ENCODE data around the gene AXL.
A peak's percentile ranks its signal among the peaks of the same experiment; 100 is the strongest.

AXL gene

GRCh38 chr19:41214161-41214560 is 4.9 kb upstream of the AXL start:
- Histone ChIP-seq H3K4me1 (ENCODE audit: control insufficient read depth, insufficient read depth, low read length, poor library complexity, severe bottlenecking) (peaks cover 18% of the 10 kb centered on the region), H3K9me3 (ENCODE audit: control insufficient read depth, low read length) (no peaks in the 10 kb centered on the region), H3K27ac (ENCODE audit: low read depth, low read length, severe bottlenecking) (no peak overlapping the region), H3K4me3 (ENCODE audit: extremely low read depth, insufficient read depth, low read length, poor library complexity, severe bottlenecking) (no peak overlapping the region), H3K36me3 (ENCODE audit: control insufficient read depth, insufficient read depth, low read length) (no peaks in the 10 kb centered on the region)
- 88 to 100% methylated on average over 1 of the region's 1 CpG for WGBS, 2 experiments (ENCODE audit: insufficient coverage in 2 of 2)

- no peak overlapping the region for H3K4me3 ChIP-seq (ENCODE audit: extremely low read depth, insufficient read depth, low read length, poor library complexity, severe bottlenecking)
- H3K4me1 ChIP-seq (ENCODE audit: control insufficient read depth, insufficient read depth, low read length, poor library complexity, severe bottlenecking), result peaks cover 42% of the 10 kb centered on the region
- 89 to 93% methylated on average over 4 to 6 of the region's 7 CpGs for WGBS, 2 experiments (ENCODE audit: insufficient coverage in 2 of 2)
- H3K9me3 ChIP-seq (ENCODE audit: control insufficient read depth, low read length), result no peaks in the 10 kb centered on the region
- H3K36me3 ChIP-seq (ENCODE audit: control insufficient read depth, insufficient read depth, low read length), result peaks cover 24% of the 10 kb centered on the region
- peak overlapping the region; percentile 90 for H3K27ac ChIP-seq (ENCODE audit: low read depth, low read length, severe bottlenecking)
These were observed 1.3 kb upstream of the AXL start for GRCh38 chr19:41217741-41218140.

- Histone ChIP-seq H3K4me1 (ENCODE audit: control insufficient read depth, insufficient read depth, low read length, poor library complexity, severe bottlenecking) (peaks cover 46% of the 10 kb centered on the region), H3K4me3 (ENCODE audit: extremely low read depth, insufficient read depth, low read length, poor library complexity, severe bottlenecking) (peak overlapping the region; percentile 94), H3K36me3 (ENCODE audit: control insufficient read depth, insufficient read depth, low read length) (peaks cover 28% of the 10 kb centered on the region), H3K9me3 (ENCODE audit: control insufficient read depth, low read length) (no peaks in the 10 kb centered on the region), H3K27ac (ENCODE audit: low read depth, low read length, severe bottlenecking) (peak overlapping the region; percentile 90)
- 78 to 82% methylated on average over 7 of the region's 7 CpGs for whole genome bisulfite sequencing, 2 experiments (ENCODE audit: insufficient coverage in 2 of 2)
These were observed 791 bp upstream of the AXL start for GRCh38 chr19:41218249-41218614.

- no peaks in the 10 kb centered on the region for H3K9me3 ChIP-seq (ENCODE audit: control insufficient read depth, low read length)
- 12 to 20% methylated on average over 2 to 16 of the region's 16 CpGs for WGBS, 2 experiments (ENCODE audit: insufficient coverage in 2 of 2)
- peaks cover 61% of the 10 kb centered on the region for H3K4me1 ChIP-seq (ENCODE audit: control insufficient read depth, insufficient read depth, low read length, poor library complexity, severe bottlenecking)
- H3K4me3 ChIP-seq (ENCODE audit: extremely low read depth, insufficient read depth, low read length, poor library complexity, severe bottlenecking), result peak overlapping the region; percentile 94
- peak overlapping the region; percentile 90 for H3K27ac ChIP-seq (ENCODE audit: low read depth, low read length, severe bottlenecking)
- H3K36me3 ChIP-seq (ENCODE audit: control insufficient read depth, insufficient read depth, low read length), result peaks cover 39% of the 10 kb centered on the region
These were observed 1.0 kb downstream of the AXL start for GRCh38 chr19:41219924-41220567.

GRCh38 chr19:41220811-41221210 is 1.8 kb downstream of the AXL start:
- Histone ChIP-seq H3K4me1 (ENCODE audit: control insufficient read depth, insufficient read depth, low read length, poor library complexity, severe bottlenecking) (peaks cover 64% of the 10 kb centered on the region), H3K36me3 (ENCODE audit: control insufficient read depth, insufficient read depth, low read length) (peaks cover 42% of the 10 kb centered on the region), H3K27ac (ENCODE audit: low read depth, low read length, severe bottlenecking) (peak overlapping the region; percentile 90), H3K4me3 (ENCODE audit: extremely low read depth, insufficient read depth, low read length, poor library complexity, severe bottlenecking) (peak overlapping the region; percentile 94), H3K9me3 (ENCODE audit: control insufficient read depth, low read length) (no peaks in the 10 kb centered on the region)
- 92 to 99% methylated on average over 6 to 7 of the region's 9 CpGs for WGBS, 2 experiments (ENCODE audit: insufficient coverage in 2 of 2)

DNA sequence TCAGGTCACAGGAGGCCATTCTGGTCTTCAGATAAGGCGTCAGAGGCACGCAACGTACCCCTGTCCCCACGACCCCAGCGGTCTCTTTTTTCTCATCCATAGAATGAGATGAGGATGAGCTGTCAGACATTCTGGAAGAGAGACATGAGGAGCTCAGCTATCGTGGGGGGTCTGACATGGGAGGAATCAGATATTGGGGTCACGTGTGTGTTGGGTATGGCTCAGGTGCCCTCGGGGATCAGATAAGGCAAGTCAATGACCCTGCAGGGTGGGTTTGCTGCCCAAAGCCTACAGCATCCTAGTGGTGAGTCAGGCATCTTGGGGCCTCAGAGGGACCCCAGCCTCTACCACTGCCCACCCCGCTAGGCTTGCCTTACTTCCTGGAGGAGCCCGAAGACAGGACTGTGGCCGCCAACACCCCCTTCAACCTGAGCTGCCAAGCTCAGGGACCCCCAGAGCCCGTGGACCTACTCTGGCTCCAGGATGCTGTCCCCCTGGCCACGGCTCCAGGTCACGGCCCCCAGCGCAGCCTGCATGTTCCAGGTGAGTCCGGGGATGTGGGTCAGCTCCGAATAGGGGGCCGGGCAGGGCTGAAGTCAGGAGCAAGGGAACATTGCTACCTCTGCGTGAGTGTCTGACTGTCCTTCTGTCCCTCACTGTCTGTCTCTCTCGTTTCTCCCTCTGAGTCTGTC is 2.6 kb downstream of the AXL start:
- 91 to 95% methylated on average over 12 to 19 of the region's 20 CpGs for WGBS, 2 experiments (ENCODE audit: insufficient coverage in 2 of 2)

GRCh38 chr19:41222240-41222639 is 3.2 kb downstream of the AXL start:
- peak overlapping the region; percentile 59 for H3K27ac ChIP-seq (ENCODE audit: low read depth, low read length, severe bottlenecking)
- peaks cover 49% of the 10 kb centered on the region for H3K36me3 ChIP-seq (ENCODE audit: control insufficient read depth, insufficient read depth, low read length)
- no peaks in the 10 kb centered on the region for H3K9me3 ChIP-seq (ENCODE audit: control insufficient read depth, low read length)
- no peak overlapping the region for H3K4me3 ChIP-seq (ENCODE audit: extremely low read depth, insufficient read depth, low read length, poor library complexity, severe bottlenecking)
- peaks cover 67% of the 10 kb centered on the region for H3K4me1 ChIP-seq (ENCODE audit: control insufficient read depth, insufficient read depth, low read length, poor library complexity, severe bottlenecking)
- 90 to 95% methylated on average over 3 to 6 of the region's 10 CpGs for WGBS, 2 experiments (ENCODE audit: insufficient coverage in 2 of 2)

More for the DNA sequence above, 2.6 kb downstream of the AXL start:
- Histone ChIP-seq H3K4me3 (ENCODE audit: extremely low read depth, insufficient read depth, low read length, poor library complexity, severe bottlenecking) (no peak overlapping the region), H3K27ac (ENCODE audit: low read depth, low read length, severe bottlenecking) (peak overlapping the region; percentile 59), H3K36me3 (ENCODE audit: control insufficient read depth, insufficient read depth, low read length) (peaks cover 45% of the 10 kb centered on the region), H3K9me3 (ENCODE audit: control insufficient read depth, low read length) (no peaks in the 10 kb centered on the region), H3K4me1 (ENCODE audit: control insufficient read depth, insufficient read depth, low read length, poor library complexity, severe bottlenecking) (peaks cover 68% of the 10 kb centered on the region)

DNA sequence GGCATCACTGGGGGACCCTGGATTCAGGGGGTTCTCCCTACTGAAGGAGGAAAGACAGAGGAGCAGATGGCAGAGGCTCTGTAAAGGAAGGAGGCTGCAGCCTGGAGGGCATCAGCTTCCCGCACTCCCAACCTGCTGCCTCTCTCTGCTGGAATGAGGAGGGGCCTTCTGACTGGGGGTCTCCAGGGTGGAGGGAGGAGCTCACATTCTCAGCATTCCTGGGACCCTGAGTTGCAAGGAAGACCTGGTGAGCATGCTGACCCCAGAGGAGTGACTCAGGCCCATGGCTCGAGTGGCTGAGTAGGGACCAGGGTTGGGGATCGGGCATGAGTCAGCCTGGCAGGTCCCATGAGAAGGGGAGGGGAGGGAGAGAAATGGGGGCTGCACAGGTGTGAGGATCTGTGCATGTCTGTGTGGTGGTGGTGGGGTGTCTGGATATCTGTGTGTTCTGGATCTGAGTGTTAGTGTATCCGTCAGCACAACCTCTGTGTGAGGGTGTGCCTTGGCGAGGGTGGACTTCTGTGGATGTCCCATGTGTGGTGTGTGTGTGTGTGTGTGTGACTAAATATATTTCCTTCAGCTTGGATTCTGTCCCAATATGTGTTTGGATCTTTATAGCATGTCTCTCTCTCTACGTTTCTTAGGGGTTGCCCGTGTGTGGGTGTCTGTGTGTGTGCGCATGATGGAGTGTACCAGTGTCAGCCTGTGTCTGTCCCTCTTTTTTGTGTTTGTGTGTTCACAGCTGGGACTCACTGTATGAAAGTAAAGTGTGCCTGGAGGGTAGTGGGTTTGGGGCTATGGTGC is 4.6 kb downstream of the AXL start:
- 42 to 50% methylated on average over 5 to 7 of the region's 8 CpGs for WGBS, 2 experiments (ENCODE audit: insufficient coverage in 2 of 2)
- peak overlapping the region; percentile 98 for H3K27ac ChIP-seq (ENCODE audit: low read depth, low read length, severe bottlenecking)
- peak overlapping the region; percentile 18 for H3K4me3 ChIP-seq (ENCODE audit: extremely low read depth, insufficient read depth, low read length, poor library complexity, severe bottlenecking)
- H3K36me3 ChIP-seq (ENCODE audit: control insufficient read depth, insufficient read depth, low read length), result peaks cover 63% of the 10 kb centered on the region
- H3K9me3 ChIP-seq (ENCODE audit: control insufficient read depth, low read length), result no peaks in the 10 kb centered on the region
- H3K4me1 ChIP-seq (ENCODE audit: control insufficient read depth, insufficient read depth, low read length, poor library complexity, severe bottlenecking), result peaks cover 60% of the 10 kb centered on the region

DNA sequence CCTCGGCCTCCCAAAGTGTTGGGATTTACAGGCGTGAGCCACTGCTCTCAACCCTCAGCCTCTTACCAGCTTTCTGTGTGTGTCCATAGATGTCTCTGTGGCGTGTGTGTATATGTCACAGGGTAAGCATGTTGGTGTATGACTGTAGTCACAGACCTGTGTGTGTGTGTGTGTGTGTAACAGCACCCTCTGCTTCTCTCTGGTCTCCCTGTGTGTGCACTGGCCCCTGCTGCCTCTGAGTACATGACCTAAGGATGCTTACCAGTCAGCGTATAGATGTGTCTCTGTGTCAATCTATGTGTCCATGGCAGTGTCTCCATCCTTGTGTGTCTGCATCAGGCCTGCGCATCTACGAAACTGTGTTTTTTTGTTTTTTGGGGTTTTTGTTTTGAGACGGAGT is 5.6 kb downstream of the AXL start:
- WGBS, 2 experiments (ENCODE audit: insufficient coverage in 2 of 2), result 82 to 89% methylated on average over 5 to 6 of the region's 7 CpGs
- peaks cover 63% of the 10 kb centered on the region for H3K4me1 ChIP-seq (ENCODE audit: control insufficient read depth, insufficient read depth, low read length, poor library complexity, severe bottlenecking)
- no peaks in the 10 kb centered on the region for H3K9me3 ChIP-seq (ENCODE audit: control insufficient read depth, low read length)
- peak overlapping the region; percentile 98 for H3K27ac ChIP-seq (ENCODE audit: low read depth, low read length, severe bottlenecking)
- H3K36me3 ChIP-seq (ENCODE audit: control insufficient read depth, insufficient read depth, low read length), result peaks cover 70% of the 10 kb centered on the region
- no peak overlapping the region for H3K4me3 ChIP-seq (ENCODE audit: extremely low read depth, insufficient read depth, low read length, poor library complexity, severe bottlenecking)

GRCh38 chr19:41225238-41226052 is 6.4 kb downstream of the AXL start:
- Histone ChIP-seq H3K9me3 (ENCODE audit: control insufficient read depth, low read length) (no peaks in the 10 kb centered on the region), H3K4me1 (ENCODE audit: control insufficient read depth, insufficient read depth, low read length, poor library complexity, severe bottlenecking) (peaks cover 63% of the 10 kb centered on the region), H3K27ac (ENCODE audit: low read depth, low read length, severe bottlenecking) (peak overlapping the region; percentile 98), H3K36me3 (ENCODE audit: control insufficient read depth, insufficient read depth, low read length) (peaks cover 77% of the 10 kb centered on the region), H3K4me3 (ENCODE audit: extremely low read depth, insufficient read depth, low read length, poor library complexity, severe bottlenecking) (peak overlapping the region; percentile 26)
- 68 to 78% methylated on average over 16 to 21 of the region's 29 CpGs for WGBS, 2 experiments (ENCODE audit: insufficient coverage in 2 of 2)

Measured in mesodermal cell (in vitro differentiated cells).